ENCODE data around the gene TMPRSS15. TPM values are rescaled to one million over a fixed set of nuclear protein-coding genes. Genes with fewer than 3 reads are reported as not detected.

TMPRSS15 gene
- total and polyA plus RNA-seq, 9 of the 15 experiments (the other 6 are each of a cell fraction or from before 2014, with no cell fraction given) = 0.03 to 0.11 (median 0.04) TPM; not detected in 4

DNA sequence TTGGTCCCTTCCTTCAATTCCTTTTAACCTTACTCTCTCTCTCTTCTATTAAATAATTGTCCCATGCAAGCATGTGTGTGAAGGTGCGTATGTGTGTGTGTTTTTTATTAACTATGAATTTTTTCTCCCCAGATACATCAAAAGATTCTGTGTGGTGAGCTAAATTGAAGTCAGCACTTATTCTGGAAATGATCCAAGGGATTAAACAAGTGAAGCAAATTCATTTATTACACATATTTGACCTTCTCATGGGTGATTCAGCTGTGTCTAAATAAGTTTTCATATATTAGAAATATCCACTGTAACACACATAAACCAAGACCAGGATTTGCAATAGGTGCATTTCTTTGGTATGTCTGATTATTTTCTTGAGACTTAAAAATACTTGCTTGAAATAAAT, 134.7 kb downstream of the TMPRSS15 start (continued):
- TF ChIP-seq, protein P1, sequence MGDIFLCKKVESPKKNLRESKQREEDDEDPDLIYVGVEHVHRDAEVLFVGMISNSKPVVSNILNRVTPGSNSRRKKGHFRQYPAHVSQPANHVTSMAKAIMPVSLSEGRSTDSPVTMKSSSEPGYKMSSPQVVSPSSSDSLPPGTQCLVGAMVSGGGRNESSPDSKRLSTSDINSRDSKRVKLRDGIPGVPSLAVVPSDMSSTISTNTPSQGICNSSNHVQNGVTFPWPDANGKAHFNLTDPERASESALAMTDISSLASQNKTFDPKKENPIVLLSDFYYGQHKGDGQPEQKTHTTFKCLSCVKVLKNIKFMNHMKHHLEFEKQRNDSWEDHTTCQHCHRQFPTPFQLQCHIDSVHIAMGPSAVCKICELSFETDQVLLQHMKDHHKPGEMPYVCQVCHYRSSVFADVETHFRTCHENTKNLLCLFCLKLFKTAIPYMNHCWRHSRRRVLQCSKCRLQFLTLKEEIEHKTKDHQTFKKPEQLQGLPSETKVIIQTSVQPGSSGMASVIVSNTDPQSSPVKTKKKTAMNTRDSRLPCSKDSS (IDR thresholded peaks at IDR 0.05; ENCODE audit: low read depth, partially characterized antibody) = no peak
- no peak for TF ChIP-seq ZKSCAN8 (CRISPR knock-in tag; IDR thresholded peaks at IDR 0.05)
- no peak for TF ChIP-seq LEF1 (IDR thresholded peaks at IDR 0.05)
- no peak for TF ChIP-seq HDAC3 (IDR thresholded peaks at IDR 0.05; ENCODE audit: borderline replicate concordance, partially characterized antibody)
- no peak for TF ChIP-seq DNMT1 (IDR thresholded peaks at IDR 0.05)
- TF ChIP-seq, protein P2, sequence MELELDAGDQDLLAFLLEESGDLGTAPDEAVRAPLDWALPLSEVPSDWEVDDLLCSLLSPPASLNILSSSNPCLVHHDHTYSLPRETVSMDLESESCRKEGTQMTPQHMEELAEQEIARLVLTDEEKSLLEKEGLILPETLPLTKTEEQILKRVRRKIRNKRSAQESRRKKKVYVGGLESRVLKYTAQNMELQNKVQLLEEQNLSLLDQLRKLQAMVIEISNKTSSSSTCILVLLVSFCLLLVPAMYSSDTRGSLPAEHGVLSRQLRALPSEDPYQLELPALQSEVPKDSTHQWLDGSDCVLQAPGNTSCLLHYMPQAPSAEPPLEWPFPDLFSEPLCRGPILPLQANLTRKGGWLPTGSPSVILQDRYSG (tag; conservative IDR thresholded peaks at IDR 0.05; ENCODE audit: low read depth) = no peak
- no peak for TF ChIP-seq POLR2A (conservative IDR thresholded peaks at IDR 0.05)
- TF ChIP-seq ZFP30 (CRISPR knock-in tag; IDR thresholded peaks at IDR 0.05; ENCODE audit: borderline replicate concordance) = no peak
- no peak for TF ChIP-seq HNRNPUL1 (IDR thresholded peaks at IDR 0.05; ENCODE audit: low read length)
- no peak for TF ChIP-seq SIX5 (IDR thresholded peaks at IDR 0.05; ENCODE audit: borderline replicate concordance in 1 of 2, insufficient read depth in 1 of 2, low read depth in 1 of 2, low read length in 2 of 2)

DNA sequence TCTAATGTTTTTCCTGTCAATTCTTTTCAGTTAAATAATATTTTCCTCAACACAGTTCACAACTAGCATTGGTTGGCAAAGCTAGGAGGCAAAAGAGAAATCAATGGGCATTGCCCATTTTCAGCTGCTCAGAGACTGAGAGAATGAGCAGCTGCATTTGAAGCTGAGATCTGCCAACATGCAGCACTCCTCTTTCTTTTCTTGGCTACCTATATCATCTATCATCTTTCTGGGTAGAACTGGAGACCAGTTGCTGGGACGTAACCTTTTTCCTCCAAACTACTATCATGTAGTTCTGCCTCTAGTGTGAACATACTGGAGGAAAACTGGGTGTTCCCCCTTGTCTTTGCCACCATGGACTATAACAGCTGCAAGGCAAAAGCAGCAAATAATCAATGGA, 136.1 kb downstream of the TMPRSS15 start:
- intact Hi-C loops (cut with micrococcal nuclease) = no loop called here
- no peaks in the 10 kb centered on the region for H3K27me3 ChIP-seq (ENCODE audit: control insufficient read depth in 2 of 2, insufficient read depth in 2 of 2, low read length in 2 of 2)
- no peak for FAIRE-seq
- no peaks in the 10 kb centered on the region for H3K4me1 ChIP-seq (replicated peaks in 1 of 2; ENCODE audit: control insufficient read depth in 2 of 2, insufficient read depth in 2 of 2, low read length in 2 of 2)
- no peaks in the 10 kb centered on the region for H3K9me3 ChIP-seq (replicated peaks; ENCODE audit: control insufficient read depth, insufficient read depth, low read depth, low read length)
- DNase-seq (ENCODE audit: extremely low read depth in 1 of 4, low spot score in 3 of 4) = no peak
- H3K9ac ChIP-seq (ENCODE audit: insufficient read depth in 1 of 2, low read depth in 2 of 2, low read length in 2 of 2) = no peak overlapping the region
- no peak for ATAC-seq
- H4K20me1 ChIP-seq (replicated peaks; ENCODE audit: control insufficient read depth, insufficient read depth, low read length) = no peaks in the 10 kb centered on the region
- no peak overlapping the region for H3K4me2 ChIP-seq (ENCODE audit: insufficient read depth, low read length)
- no peak overlapping the region for H3K4me3 ChIP-seq
- no peaks in the 10 kb centered on the region for H3K79me2 ChIP-seq (ENCODE audit: control insufficient read depth, insufficient read depth, low read length)
- 0% methylated on average over 1 of the region's 1 CpG for WGBS (ENCODE audit: insufficient coverage, low coverage, missing lambda C conversion rate)
- no peak overlapping the region for H3K27ac ChIP-seq (ENCODE audit: extremely low read depth, low read depth, low read length)
- H3K9me1 ChIP-seq (ENCODE audit: control insufficient read depth, insufficient read depth, low read length) = no peaks in the 10 kb centered on the region
- no TSS peak for BruUV-seq (replicated peaks)
- ChIA-PET CTCF (ENCODE audit: low intra/inter-chr PET ratio) (no interaction called here), POLR2A (no interaction called here)
- no peaks in the 10 kb centered on the region for H3K36me3 ChIP-seq (ENCODE audit: control insufficient read depth, insufficient read depth, low read length)
- in situ Hi-C loops (cut with MboI) = no loop called here
- H2AFZ ChIP-seq (ENCODE audit: low read depth, low read length) = no peak overlapping the region
- TF ChIP-seq CBX1 (IDR thresholded peaks at IDR 0.05; ENCODE audit: low read depth) (no peak), MAFF (IDR thresholded peaks at IDR 0.05; ENCODE audit: low read length) (no peak), PHTF2 (CRISPR knock-in tag; IDR thresholded peaks at IDR 0.05) (no peak)

Data from K562 (cell line).